Endothelial cell of umbilical vein (primary cell): ENCODE results near the gene PTPRT. TPM values are rescaled to one million over a fixed set of nuclear protein-coding genes. Genes with fewer than 3 reads are reported as not detected.

Source experiments
- BruUV-seq: library from RNA; stranded (reverse); fragments of 400-500 nt; replicated peaks from 2 replicates; lab custom pipeline; 2021; lab: Mats Ljungman, UMichigan
- CTCF ChIA-PET: fragments of 300-600, 350-600 bp; sonication (Branson Sonifier 250); formaldehyde crosslinking; loops from one replicate; lab custom pipeline; 2021; ENCODE audit warnings: antibody characterized with exemption, inconsistent platforms; lab: Charles Lee
- POLR2A ChIA-PET: fragments of 300-600, 350-600 bp; sonication (Branson Sonifier 250); formaldehyde crosslinking; loops from one replicate; lab custom pipeline; 2021; ENCODE audit warnings: antibody characterized with exemption, inconsistent platforms; lab: Charles Lee
- DNase-seq: peaks from one replicate; pipeline ENCODE4 v3.0.0-alpha.2; 2011; ENCODE audit warnings: low read depth, low spot score
- FAIRE-seq: peaks from 2 replicates; lab custom pipeline; 2011; peaks lifted over from hg19 to GRCh38; lab: Jason Lieb, UNC
- H2AFZ ChIP-seq: 2 replicates; pipeline ENCODE4 v1.6.0; 2012; ENCODE audit warnings: low read depth, low read length, control low read depth, inconsistent platforms
- H3K27ac ChIP-seq: 2 replicates; pipeline ENCODE4 v1.5.1; 2011; ENCODE audit warnings: low read depth, mild to moderate bottlenecking, control low read depth, low read length, moderate library complexity; ENCODE audit not compliant: insufficient read depth
- H3K27me3 ChIP-seq, 2 experiments: 2 replicates each; pipeline versions ENCODE4 v1.6.0 to v1.6.1; 2011; ENCODE audit warnings: low read length in 2 of 2, mixed read lengths in 1 of 2; ENCODE audit not compliant: control insufficient read depth in 2 of 2, insufficient read depth in 2 of 2
- H3K36me3 ChIP-seq, 2 experiments: 2 replicates in 1 of 2; 3 replicates in 1 of 2; pipeline ENCODE4 v1.5.1; 2011; ENCODE audit warnings: low read length in 2 of 2, mild to moderate bottlenecking in 1 of 2, moderate library complexity in 1 of 2; ENCODE audit not compliant: control insufficient read depth in 2 of 2, insufficient read depth in 2 of 2; ENCODE audit errors: extremely low read depth in 1 of 2
- H3K4me1 ChIP-seq: 3 replicates; pipeline ENCODE4 v1.5.1; 2011; ENCODE audit warnings: mild to moderate bottlenecking, low read length; ENCODE audit not compliant: control insufficient read depth, insufficient read depth; ENCODE audit errors: extremely low read depth
- H3K4me2 ChIP-seq: 2 replicates; pipeline ENCODE4 v1.6.1; 2011; ENCODE audit warnings: low read length, control low read depth, mixed read lengths; ENCODE audit not compliant: insufficient read depth
- H3K4me3 ChIP-seq, 3 experiments: fragments of 200-600 bp in 1 of 3; sonication (generic), shearing (Covaris generic) in 1 of 3; replicated peaks in 1 of 3; 2 replicates each; pipeline ENCODE4 v1.5.1; 2011 to 2016; ENCODE audit warnings: control low read depth in 3 of 3, low read length in 3 of 3, mild to moderate bottlenecking in 2 of 3, inconsistent platforms in 1 of 3, low read depth in 1 of 3, moderate library complexity in 1 of 3; ENCODE audit not compliant: insufficient read depth in 1 of 3
- H3K79me2 ChIP-seq: 2 replicates; pipeline ENCODE4 v1.6.0; 2012; ENCODE audit warnings: low read length, inconsistent platforms; ENCODE audit not compliant: control insufficient read depth, insufficient read depth
- H3K9ac ChIP-seq: replicated peaks from 2 replicates; pipeline ENCODE3; 2011; ENCODE audit warnings: low read length, control low read depth; ENCODE audit not compliant: insufficient read depth; ENCODE audit errors: extremely low read depth
- H3K9me1 ChIP-seq: replicated peaks from 3 replicates; pipeline ENCODE4 v1.6.0; 2011; ENCODE audit warnings: mild to moderate bottlenecking, low read length; ENCODE audit not compliant: control insufficient read depth, insufficient read depth; ENCODE audit errors: extremely low read depth
- H3K9me3 ChIP-seq: replicated peaks from 2 replicates; pipeline ENCODE4 v1.5.1; 2012; ENCODE audit warnings: low read length, inconsistent platforms; ENCODE audit not compliant: control insufficient read depth, insufficient read depth
- H4K20me1 ChIP-seq: replicated peaks from 2 replicates; pipeline ENCODE3; 2011; ENCODE audit warnings: mild to moderate bottlenecking, low read length; ENCODE audit not compliant: control insufficient read depth, insufficient read depth; ENCODE audit errors: extremely low read depth
- EZH2 ChIP-seq: IDR thresholded peaks from 2 replicates; pipeline ENCODE4 v1.6.1; 2012; ENCODE audit warnings: borderline replicate concordance, low read depth, mild to moderate bottlenecking, moderate library complexity, low read length, inconsistent platforms; ENCODE audit not compliant: severe bottlenecking
- FOS ChIP-seq: IDR thresholded peaks from 2 replicates; pipeline ENCODE4 v1.6.1; 2011; ENCODE audit warnings: mild to moderate bottlenecking, low read length, moderate library complexity, borderline replicate concordance; ENCODE audit not compliant: insufficient read depth
- GATA2 ChIP-seq: IDR thresholded peaks from 2 replicates; pipeline ENCODE4 v1.7.0; 2011; ENCODE audit warnings: low read depth, mild to moderate bottlenecking, moderate library complexity, mixed read lengths, low read length; ENCODE audit not compliant: insufficient read length, insufficient read depth
- JUN ChIP-seq: IDR thresholded peaks from 2 replicates; pipeline ENCODE4 v1.6.1; 2011; ENCODE audit warnings: borderline replicate concordance, low read depth; ENCODE audit not compliant: insufficient read length, insufficient read depth
- MYC ChIP-seq: IDR thresholded peaks from one replicate; pipeline ENCODE4 v1.6.1; 2011; ENCODE audit warnings: mild to moderate bottlenecking, low read depth, low read length
- POLR2A ChIP-seq: IDR thresholded peaks from 2 replicates; pipeline ENCODE4 v1.6.1; 2012; ENCODE audit warnings: low read depth, mild to moderate bottlenecking, control low read depth, low read length
- POLR2AphosphoS5 ChIP-seq: IDR thresholded peaks from 2 replicates; pipeline ENCODE4 v1.6.1; 2012; ENCODE audit warnings: low read depth, mild to moderate bottlenecking, control low read depth, low read length, moderate library complexity; ENCODE audit not compliant: insufficient read depth
- dilution Hi-C: fragments of 300-500 bp; cut with MboI; formaldehyde crosslinking; loops from one replicate; pipeline ENCODE4 v1.15.0; 2019; ENCODE audit warnings: low sequenced_read_pairs; ENCODE audit not compliant: extremely low pct_ligation_motif_present
- intact Hi-C: fragments of 100-400 bp; cut with micrococcal nuclease; formaldehyde crosslinking; loops from one replicate; pipeline ENCODE4 v1.10.0; 2022
- polyA plus RNA-seq, 4 experiments: library from polyadenylated mRNA; depleted of rRNA in 3 of 4; stranded (reverse) in 3 of 4; unstranded in 1 of 4; fragments of >200 nt; gene quantifications; 2 replicates each; pipeline versions ENCODE4 v1.2.1 to v1.2.3, GENCODE V29; 2011 to 2012; ENCODE audit warnings: missing spikeins in 1 of 4
- total RNA-seq: library from RNA; stranded (reverse); gene quantifications from 2 replicates; pipeline ENCODE4 v1.2.3, GENCODE V29; 2021
- TF ChIP-seq, protein P1 (sequence below), 2 donors: IDR thresholded peaks; 1 replicate in 1 of 2; 2 replicates in 1 of 2; pipeline ENCODE4 v1.5.1; 2011; ENCODE audit warnings: low read length in 2 of 2, mild to moderate bottlenecking in 2 of 2, moderate library complexity in 2 of 2, control low read depth in 1 of 2, inconsistent platforms in 1 of 2, low read depth in 1 of 2; ENCODE audit not compliant: insufficient read depth in 1 of 2; ENCODE audit errors: extremely low read depth in 1 of 2
- TF ChIP-seq, protein P2 (sequence below): IDR thresholded peaks from 2 replicates; pipeline ENCODE4 v1.6.1; 2011; ENCODE audit not compliant: insufficient read depth, insufficient read length

The PTPRT gene
- total and polyA plus RNA-seq, 2 donors (not counting 3 experiments of a cell fraction or from before 2014, with no cell fraction given): not detected

DNA sequence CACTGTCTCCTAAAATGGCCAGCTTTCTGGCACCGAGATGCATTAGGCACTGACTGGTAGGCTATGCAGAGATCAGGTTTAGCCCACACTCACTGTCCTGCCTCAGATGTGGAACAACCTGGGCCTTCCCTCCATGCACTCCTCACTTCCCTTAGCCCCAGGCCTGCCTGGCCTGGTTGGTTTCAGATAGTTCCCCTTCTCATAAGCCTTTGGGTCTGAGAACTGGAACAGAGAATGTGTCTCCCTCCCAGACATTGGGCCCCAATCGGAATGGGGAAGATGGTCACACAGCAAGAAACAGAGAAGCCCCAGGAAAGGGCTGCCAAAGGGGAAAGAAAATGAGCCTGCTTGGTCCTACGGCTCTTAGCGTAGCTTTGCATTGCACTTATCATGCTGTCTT lies 809.4 kb downstream of the PTPRT start:
- dilution Hi-C loops: no loop called here
- no peak overlapping the region for H3K27ac ChIP-seq
- CTCF ChIA-PET: no interaction called here
- no peaks in the 10 kb centered on the region for H4K20me1 ChIP-seq
- H3K27me3 ChIP-seq: no peaks in the 10 kb centered on the region
- H3K4me1 ChIP-seq: no peaks in the 10 kb centered on the region
- H3K9ac ChIP-seq: no peak overlapping the region
- intact Hi-C loops: no loop called here
- TF ChIP-seq EZH2: no peak
- TF ChIP-seq POLR2A: no peak
- TF ChIP-seq, protein P1, sequence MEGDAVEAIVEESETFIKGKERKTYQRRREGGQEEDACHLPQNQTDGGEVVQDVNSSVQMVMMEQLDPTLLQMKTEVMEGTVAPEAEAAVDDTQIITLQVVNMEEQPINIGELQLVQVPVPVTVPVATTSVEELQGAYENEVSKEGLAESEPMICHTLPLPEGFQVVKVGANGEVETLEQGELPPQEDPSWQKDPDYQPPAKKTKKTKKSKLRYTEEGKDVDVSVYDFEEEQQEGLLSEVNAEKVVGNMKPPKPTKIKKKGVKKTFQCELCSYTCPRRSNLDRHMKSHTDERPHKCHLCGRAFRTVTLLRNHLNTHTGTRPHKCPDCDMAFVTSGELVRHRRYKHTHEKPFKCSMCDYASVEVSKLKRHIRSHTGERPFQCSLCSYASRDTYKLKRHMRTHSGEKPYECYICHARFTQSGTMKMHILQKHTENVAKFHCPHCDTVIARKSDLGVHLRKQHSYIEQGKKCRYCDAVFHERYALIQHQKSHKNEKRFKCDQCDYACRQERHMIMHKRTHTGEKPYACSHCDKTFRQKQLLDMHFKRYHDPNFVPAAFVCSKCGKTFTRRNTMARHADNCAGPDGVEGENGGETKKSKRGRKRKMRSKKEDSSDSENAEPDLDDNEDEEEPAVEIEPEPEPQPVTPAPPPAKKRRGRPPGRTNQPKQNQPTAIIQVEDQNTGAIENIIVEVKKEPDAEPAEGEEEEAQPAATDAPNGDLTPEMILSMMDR (IDR thresholded peaks at IDR 0.05; ENCODE audit: extremely low read depth in 1 of 2, insufficient read depth in 1 of 2, low read depth in 1 of 2, low read length in 2 of 2): no peak
- TF ChIP-seq GATA2: no peak
- no peak for TF ChIP-seq JUN
- TF ChIP-seq MYC: no peak
- no peak for TF ChIP-seq FOS
- no peak for TF ChIP-seq POLR2AphosphoS5
- TF ChIP-seq, protein P2, sequence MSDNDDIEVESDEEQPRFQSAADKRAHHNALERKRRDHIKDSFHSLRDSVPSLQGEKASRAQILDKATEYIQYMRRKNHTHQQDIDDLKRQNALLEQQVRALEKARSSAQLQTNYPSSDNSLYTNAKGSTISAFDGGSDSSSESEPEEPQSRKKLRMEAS: no peak
- H3K79me2 ChIP-seq: no peaks in the 10 kb centered on the region
- H3K9me3 ChIP-seq: peaks cover 7% of the 10 kb centered on the region
- H3K4me2 ChIP-seq: no peak overlapping the region
- no peaks in the 10 kb centered on the region for H3K36me3 ChIP-seq
- POLR2A ChIA-PET: no interaction called here
- no peaks in the 10 kb centered on the region for H3K9me1 ChIP-seq
- H2AFZ ChIP-seq: no peak overlapping the region
- BruUV-seq: no TSS peak
- DNase-seq (no peak), FAIRE-seq (no peak)
- no peak overlapping the region for H3K4me3 ChIP-seq
